Suprapubic skin (tissue), 4 donors: ENCODE measurements around the gene SETD6. TPM values are rescaled to one million over a fixed set of nuclear protein-coding genes. Genes with fewer than 3 reads are reported as not detected.

Experiments
- DNase-seq, 2 donors: peaks; one replicate each; pipeline ENCODE4 v3.0.0-alpha.2; 2019; ENCODE audit warnings: low spot score in 2 of 2
- H3K27ac ChIP-seq: fragments of 200-600 bp; sonication (generic); one replicate; pipeline ENCODE4 v1.5.1; 2019
- H3K27me3 ChIP-seq: fragments of 200-600 bp; sonication (generic); one replicate; pipeline ENCODE4 v1.5.1; 2019
- H3K36me3 ChIP-seq: fragments of 200-600 bp; sonication (generic); one replicate; pipeline ENCODE4 v1.5.1; 2019
- H3K4me1 ChIP-seq: fragments of 200-600 bp; sonication (generic); one replicate; pipeline ENCODE4 v1.5.1; 2019
- H3K4me3 ChIP-seq: fragments of 200-600 bp; sonication (generic); one replicate; pipeline ENCODE4 v1.5.1; 2019; ENCODE audit warnings: mild to moderate bottlenecking
- H3K9me3 ChIP-seq: fragments of 200-600 bp; sonication (generic); one replicate; pipeline ENCODE4 v1.5.1; 2019
- CTCF ChIP-seq, 2 donors: fragments of 200-600 bp in 1 of 2; fragments of 450-650 bp in 1 of 2; sonication (generic) in 1 of 2; IDR thresholded peaks; one replicate each; pipeline ENCODE4 v1.5.1; 2016 to 2019; ENCODE audit warnings: antibody characterized with exemption in 2 of 2, mild to moderate bottlenecking in 1 of 2, moderate library complexity in 1 of 2
- EP300 ChIP-seq: sonication (generic); formaldehyde crosslinking; IDR thresholded peaks from one replicate; pipeline ENCODE4 v1.6.1; 2017; ENCODE audit warnings: antibody characterized with exemption
- POLR2A ChIP-seq, 2 donors: fragments of 450-650 bp; IDR thresholded peaks; one replicate each; pipeline ENCODE4 v1.6.1; 2017; ENCODE audit warnings: antibody characterized with exemption in 2 of 2, mild to moderate bottlenecking in 2 of 2, moderate library complexity in 2 of 2
- POLR2AphosphoS5 ChIP-seq, 3 donors: sonication (generic); formaldehyde crosslinking; IDR thresholded peaks; one replicate each; pipeline ENCODE4 v1.6.1; 2017; ENCODE audit warnings: antibody characterized with exemption in 3 of 3
- WGBS: methylation state at CpG from one replicate; pipeline ENCODE4 v1.1.5; 2018; 5-methylcytosine and 5-hydroxymethylcytosine counted together
- total RNA-seq, 4 donors: library from RNA; depleted of rRNA; stranded (reverse); fragments of >200 nt; gene quantifications; one replicate each; pipeline ENCODE4 v1.1.0, GENCODE V29; 2016

The SETD6 gene
- total RNA-seq, 4 donors from 2014 or later: 42.6 to 71.8 (median 51.7) TPM

GRCh38 chr16:58515871-58516767 lies 802 bp downstream of the SETD6 start:
- peak overlapping the region; percentile 97 for H3K4me3 ChIP-seq
- no peak for DNase-seq
- H3K4me1 ChIP-seq: peaks cover 23% of the 10 kb centered on the region
- H3K27me3 ChIP-seq: no peaks in the 10 kb centered on the region
- TF ChIP-seq POLR2AphosphoS5 (IDR thresholded peaks at IDR 0.05) (no peak), POLR2A (IDR thresholded peaks at IDR 0.05) (no peak), EP300 (no peak), CTCF (IDR thresholded peaks at IDR 0.05) (no peak)
- peaks cover 35% of the 10 kb centered on the region for H3K36me3 ChIP-seq
- H3K27ac ChIP-seq: peak overlapping the region; percentile 86
- H3K9me3 ChIP-seq: no peaks in the 10 kb centered on the region
- WGBS: 31% methylated on average over 12 of the region's 66 CpGs

GRCh38 chr16:58516768-58517107 lies 1.4 kb downstream of the SETD6 start:
- H3K4me1 ChIP-seq: peaks cover 23% of the 10 kb centered on the region
- peaks cover 41% of the 10 kb centered on the region for H3K36me3 ChIP-seq
- TF ChIP-seq EP300 (no peak), POLR2A (IDR thresholded peaks at IDR 0.05) (no peak), POLR2AphosphoS5 (IDR thresholded peaks at IDR 0.05) (no peak), CTCF (IDR thresholded peaks at IDR 0.05) (no peak)
- H3K9me3 ChIP-seq: no peaks in the 10 kb centered on the region
- WGBS: 81% methylated on average over 4 of the region's 4 CpGs
- peak overlapping the region; percentile 86 for H3K27ac ChIP-seq
- H3K4me3 ChIP-seq: peak overlapping the region; percentile 97
- H3K27me3 ChIP-seq: no peaks in the 10 kb centered on the region
- DNase-seq: no peak

DNA sequence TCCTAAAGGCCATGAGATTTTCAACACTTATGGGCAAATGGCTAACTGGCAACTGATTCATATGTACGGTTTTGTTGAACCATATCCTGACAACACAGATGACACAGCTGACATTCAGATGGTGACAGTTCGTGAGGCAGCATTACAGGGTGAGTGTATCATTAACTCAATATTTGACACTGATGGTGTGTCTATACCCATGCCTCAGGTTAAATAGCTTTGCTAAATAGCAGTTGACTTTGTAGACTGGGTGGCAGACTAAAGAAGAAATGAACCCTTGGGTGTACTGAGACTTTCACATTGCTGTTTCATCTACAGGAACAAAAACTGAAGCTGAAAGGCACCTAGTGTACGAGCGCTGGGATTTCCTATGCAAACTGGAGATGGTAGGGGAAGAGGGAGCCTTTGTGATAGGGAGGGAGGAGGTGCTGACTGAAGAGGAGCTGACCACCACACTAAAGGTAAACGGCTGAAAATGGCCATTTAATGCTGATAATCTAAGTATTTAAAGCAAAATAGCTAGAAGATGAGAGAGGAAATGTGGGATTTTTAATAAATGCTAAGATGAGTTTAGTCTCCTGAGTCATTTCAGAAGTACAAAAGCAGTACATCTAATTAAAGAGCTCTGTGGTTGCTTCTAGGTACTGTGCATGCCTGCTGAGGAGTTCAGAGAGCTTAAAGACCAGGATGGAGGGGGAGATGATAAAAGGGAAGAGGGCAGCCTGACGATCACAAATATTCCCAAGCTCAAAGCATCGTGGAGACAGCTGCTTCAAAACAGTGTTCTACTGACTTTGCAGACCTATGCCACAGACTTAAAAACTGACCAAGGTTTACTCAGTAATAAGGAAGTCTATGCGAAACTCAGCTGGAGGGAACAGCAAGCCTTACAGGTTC lies 3.0 kb downstream of the SETD6 start:
- no peaks in the 10 kb centered on the region for H3K9me3 ChIP-seq
- no peak for DNase-seq
- no peak overlapping the region for H3K4me3 ChIP-seq
- H3K4me1 ChIP-seq: peaks cover 23% of the 10 kb centered on the region
- peaks cover 57% of the 10 kb centered on the region for H3K36me3 ChIP-seq
- no peak for TF ChIP-seq POLR2AphosphoS5 (IDR thresholded peaks at IDR 0.05)
- TF ChIP-seq POLR2A (IDR thresholded peaks at IDR 0.05): no peak
- TF ChIP-seq CTCF (IDR thresholded peaks at IDR 0.05): no peak
- no peak for TF ChIP-seq EP300
- H3K27ac ChIP-seq: no peak overlapping the region
- H3K27me3 ChIP-seq: no peaks in the 10 kb centered on the region
- WGBS: 75% methylated on average over 8 of the region's 8 CpGs

- WGBS: 62% methylated on average over 1 of the region's 1 CpG
- no peak for DNase-seq
- Histone ChIP-seq H3K36me3 (peaks cover 64% of the 10 kb centered on the region), H3K9me3 (no peaks in the 10 kb centered on the region), H3K27me3 (no peaks in the 10 kb centered on the region), H3K27ac (no peak overlapping the region), H3K4me1 (peaks cover 23% of the 10 kb centered on the region), H3K4me3 (no peak overlapping the region)
- no peak for TF ChIP-seq CTCF (IDR thresholded peaks at IDR 0.05)
- TF ChIP-seq POLR2A (IDR thresholded peaks at IDR 0.05): no peak
- TF ChIP-seq EP300: no peak
These were observed 3.7 kb downstream of the SETD6 start for GRCh38 chr16:58518980-58519368.

- Histone ChIP-seq H3K27me3 (no peaks in the 10 kb centered on the region), H3K36me3 (peaks cover 71% of the 10 kb centered on the region), H3K27ac (no peak overlapping the region), H3K4me3 (no peak overlapping the region), H3K9me3 (no peaks in the 10 kb centered on the region), H3K4me1 (peaks cover 16% of the 10 kb centered on the region)
- TF ChIP-seq CTCF (IDR thresholded peaks at IDR 0.05) (no peak), EP300 (no peak), POLR2A (IDR thresholded peaks at IDR 0.05) (no peak), POLR2AphosphoS5 (IDR thresholded peaks at IDR 0.05) (no peak)
- DNase-seq: no peak
These were observed 4.4 kb downstream of the SETD6 start for GRCh38 chr16:58519707-58520106.
